Measurements from ENCODE around the gene ZP3.
"Not testable (repeated sequence)": the region's sequence is repeated elsewhere in the genome, so short reads cannot be mapped to it uniquely, and the experiment has no call there.

Gene ZP3

GRCh38 chr7:76395965-76396726, 28.6 kb upstream of the ZP3 start:
- no peak for DNase-seq (ENCODE audit: extremely low spot score)
- ChIA-PET CTCF (interaction anchor here (1.0 kb wide), 1 partner anchor 82 kb away, joined by 4 read pairs; no protein-coding TSS in a partner anchor), POLR2A (no interaction called here)
- no peak for TF ChIP-seq CTCF (IDR thresholded peaks at IDR 0.05; ENCODE audit: control extremely low read depth, extremely low read depth, low read depth, missing control alignments)

GRCh38 chr7:76396864-76397263, 27.9 kb upstream of the ZP3 start:
- ChIA-PET POLR2A (no interaction called here), CTCF (no interaction called here)
- no peak for TF ChIP-seq CTCF (IDR thresholded peaks at IDR 0.05; ENCODE audit: control extremely low read depth, extremely low read depth, low read depth, missing control alignments)
- no peak for DNase-seq (ENCODE audit: extremely low spot score)

GRCh38 chr7:76397409-76398183, 27.2 kb upstream of the ZP3 start:
- no peak for TF ChIP-seq CTCF (IDR thresholded peaks at IDR 0.05; ENCODE audit: control extremely low read depth, extremely low read depth, low read depth, missing control alignments)
- DNase-seq (ENCODE audit: extremely low spot score): peak; percentile 89
- CTCF ChIA-PET: no interaction called here
- POLR2A ChIA-PET: no interaction called here

- CTCF ChIA-PET: no interaction called here
- POLR2A ChIA-PET: no interaction called here
- DNase-seq (ENCODE audit: extremely low spot score): no peak
- no peak for TF ChIP-seq CTCF (IDR thresholded peaks at IDR 0.05; ENCODE audit: control extremely low read depth, extremely low read depth, low read depth, missing control alignments)
These were observed 24.5 kb upstream of the ZP3 start for GRCh38 chr7:76400248-76400647.

GRCh38 chr7:76403097-76403496, 21.7 kb upstream of the ZP3 start:
- POLR2A ChIA-PET; DNase-seq (ENCODE audit: extremely low spot score); CTCF ChIA-PET: not testable (repeated sequence)

GRCh38 chr7:76403780-76404494, 20.8 kb upstream of the ZP3 start:
- CTCF ChIA-PET: no interaction called here
- no peak for TF ChIP-seq CTCF (IDR thresholded peaks at IDR 0.05; ENCODE audit: control extremely low read depth, extremely low read depth, low read depth, missing control alignments)
- POLR2A ChIA-PET: no interaction called here
- no peak for DNase-seq (ENCODE audit: extremely low spot score)
